Stimulated activated CD8-positive, alpha-beta memory T cell treated with anti-CD3 and anti-CD28 coated beads, Interleukin-12 subunit alpha, Interleukin-12 subunit beta, amount 100 ng/mL, for 24 hours (primary cell): Measurements from ENCODE around the gene PHAX.
"Not testable (repeated sequence)": the region's sequence is repeated elsewhere in the genome, so short reads cannot be mapped to it uniquely, and the experiment has no call there.

Source experiments
- DNase-seq: peaks from one replicate; pipeline ENCODE4 v3.0.0-alpha.2; 2020; ENCODE audit errors: extremely low read depth

Gene PHAX

GRCh38 chr5:126603402-126603991, 2.8 kb downstream of the PHAX start:
- DNase-seq, result no peak

- DNase-seq, result no peak
These were observed 4.8 kb downstream of the PHAX start for GRCh38 chr5:126605525-126605924.

- no peak for DNase-seq
These were observed 9.4 kb downstream of the PHAX start for GRCh38 chr5:126610160-126610559.

GRCh38 chr5:126610616-126611015, 9.9 kb downstream of the PHAX start:
- DNase-seq, result no peak

GRCh38 chr5:126613941-126614592, 13.3 kb downstream of the PHAX start:
- DNase-seq, result no peak

GRCh38 chr5:126615286-126615685, 14.5 kb downstream of the PHAX start:
- no peak for DNase-seq

- DNase-seq, result not testable (repeated sequence)
These were observed 16.9 kb downstream of the PHAX start for GRCh38 chr5:126617603-126618002.

GRCh38 chr5:126619781-126620180, 19.0 kb downstream of the PHAX start:
- no peak for DNase-seq

- no peak for DNase-seq
These were observed 23.8 kb downstream of the PHAX start for GRCh38 chr5:126624534-126624933.

GRCh38 chr5:126628102-126628501, 27.4 kb downstream of the PHAX start:
- DNase-seq, result no peak

GRCh38 chr5:126631920-126632319, 31.2 kb downstream of the PHAX start:
- no peak for DNase-seq

- DNase-seq, result no peak
These were observed 32.8 kb downstream of the PHAX start for GRCh38 chr5:126633552-126633951.

- no peak for DNase-seq
These were observed 34.8 kb downstream of the PHAX start for GRCh38 chr5:126635585-126635984.

GRCh38 chr5:126636956-126637355, 36.2 kb downstream of the PHAX start:
- DNase-seq, result no peak

GRCh38 chr5:126640866-126641265, 40.1 kb downstream of the PHAX start:
- no peak for DNase-seq

- DNase-seq, result no peak
These were observed 40.6 kb downstream of the PHAX start for GRCh38 chr5:126641387-126641786.

GRCh38 chr5:126645132-126645531, 44.4 kb downstream of the PHAX start:
- DNase-seq, result no peak

GRCh38 chr5:126647071-126647470, 46.3 kb downstream of the PHAX start:
- no peak for DNase-seq

- no peak for DNase-seq
These were observed 47.7 kb downstream of the PHAX start for GRCh38 chr5:126648471-126648870.

GRCh38 chr5:126649057-126649456, 48.3 kb downstream of the PHAX start:
- not testable (repeated sequence) for DNase-seq

- DNase-seq, result not testable (repeated sequence)
These were observed 49.0 kb downstream of the PHAX start for GRCh38 chr5:126649709-126650108.

- no peak for DNase-seq
These were observed 49.7 kb downstream of the PHAX start for GRCh38 chr5:126650463-126650862.

- no peak for DNase-seq
These were observed 50.3 kb downstream of the PHAX start for GRCh38 chr5:126651013-126651577.
